LNCaP clone FGC (cell line): Measurements from ENCODE around the gene SLC6A7.

Experiments used
- DNase-seq: peaks from one replicate; pipeline ENCODE4 v3.0.0-alpha.2; 2011; ENCODE audit warnings: low read depth
- H3K4me3 ChIP-seq: 2 replicates; pipeline ENCODE4 v1.5.1; 2011; ENCODE audit warnings: mild to moderate bottlenecking, low read depth, low read length, control low read depth
- CTCF ChIP-seq: IDR thresholded peaks from 2 replicates; pipeline ENCODE4 v1.5.1; 2012; ENCODE audit warnings: mild to moderate bottlenecking; ENCODE audit not compliant: control insufficient read depth, insufficient read depth; ENCODE audit errors: extremely low read depth

The SLC6A7 gene

GRCh38 chr5:150257424-150257823, 67.6 kb downstream of the SLC6A7 start:
- no peak overlapping the region for H3K4me3 ChIP-seq
- no peak for DNase-seq
- no peak for TF ChIP-seq CTCF

GRCh38 chr5:150258130-150258529, 68.3 kb downstream of the SLC6A7 start:
- DNase-seq: no peak
- TF ChIP-seq CTCF: no peak
- H3K4me3 ChIP-seq: no peak overlapping the region
